ENCODE measurements around the gene TNNI2.

The TNNI2 gene

GRCh38 chr11:1858576-1858975 lies 19.8 kb downstream of the TNNI2 start:
- no peak for DNase-seq (ENCODE audit: low spot score)

GRCh38 chr11:1859004-1859403 lies 20.2 kb downstream of the TNNI2 start:
- FAIRE-seq: no peak
- no peak for DNase-seq (ENCODE audit: low spot score)

More at GRCh38 chr11:1858576-1858975, 19.8 kb downstream of the TNNI2 start:
- FAIRE-seq: no peak

- DNase-seq (ENCODE audit: low spot score) (no peak), FAIRE-seq (no peak)
Measured at GRCh38 chr11:1860108-1860507, 21.3 kb downstream of the TNNI2 start.

GRCh38 chr11:1861435-1862411 lies 22.9 kb downstream of the TNNI2 start:
- DNase-seq (ENCODE audit: low spot score) (no peak), FAIRE-seq (peak; percentile 78)

- DNase-seq (ENCODE audit: low spot score): peak; percentile 79
- FAIRE-seq: no peak
Measured at GRCh38 chr11:1862588-1863351, 24.0 kb downstream of the TNNI2 start.

- FAIRE-seq: peak; percentile 88
- peak; percentile 80 for DNase-seq (ENCODE audit: low spot score)
Measured at GRCh38 chr11:1863352-1864216, 24.8 kb downstream of the TNNI2 start.

- DNase-seq (ENCODE audit: low spot score): no peak
- no peak for FAIRE-seq
Measured at GRCh38 chr11:1864231-1864630, 25.4 kb downstream of the TNNI2 start.

GRCh38 chr11:1864831-1865665 lies 26.3 kb downstream of the TNNI2 start:
- DNase-seq (ENCODE audit: low spot score) (peak; percentile 27), FAIRE-seq (no peak)

- FAIRE-seq: no peak
- no peak for DNase-seq (ENCODE audit: low spot score)
Measured at GRCh38 chr11:1866226-1866625, 27.4 kb downstream of the TNNI2 start.

- no peak for DNase-seq (ENCODE audit: low spot score)
- FAIRE-seq: no peak
Measured at GRCh38 chr11:1866776-1867175, 28.0 kb downstream of the TNNI2 start.

- FAIRE-seq (no peak), DNase-seq (ENCODE audit: low spot score) (no peak)
Measured at GRCh38 chr11:1867381-1867780, 28.6 kb downstream of the TNNI2 start.

GRCh38 chr11:1868056-1868635 lies 29.4 kb downstream of the TNNI2 start:
- no peak for FAIRE-seq
- no peak for DNase-seq (ENCODE audit: low spot score)

GRCh38 chr11:1868636-1869291 lies 30.0 kb downstream of the TNNI2 start:
- DNase-seq (ENCODE audit: low spot score): no peak
- FAIRE-seq: no peak

- no peak for FAIRE-seq
- no peak for DNase-seq (ENCODE audit: low spot score)
Measured at GRCh38 chr11:1869427-1870325, 30.9 kb downstream of the TNNI2 start.

- FAIRE-seq: no peak
- no peak for DNase-seq (ENCODE audit: low spot score)
Measured at GRCh38 chr11:1870326-1870696, 31.5 kb downstream of the TNNI2 start.

GRCh38 chr11:1870721-1871466 lies 32.1 kb downstream of the TNNI2 start:
- FAIRE-seq (no peak), DNase-seq (ENCODE audit: low spot score) (peak; percentile 42)

GRCh38 chr11:1871531-1871930 lies 32.8 kb downstream of the TNNI2 start:
- FAIRE-seq (no peak), DNase-seq (ENCODE audit: low spot score) (no peak)
